NCI-H2171 (cell line): ENCODE results near the gene SLC30A3.

Source experiments
- DNase-seq: peaks from one replicate; lab custom pipeline; 2025; lab: John Stamatoyannopoulos, UW

SLC30A3 gene

GRCh38 chr2:27225526-27225925, 37.3 kb downstream of the SLC30A3 start:
- DNase-seq = no peak

- no peak for DNase-seq
Measured at GRCh38 chr2:27223416-27223815, 39.4 kb downstream of the SLC30A3 start.

GRCh38 chr2:27222407-27222806, 40.4 kb downstream of the SLC30A3 start:
- DNase-seq = no peak

GRCh38 chr2:27221166-27221565, 41.7 kb downstream of the SLC30A3 start:
- no peak for DNase-seq

- no peak for DNase-seq
Measured at GRCh38 chr2:27220091-27220490, 42.8 kb downstream of the SLC30A3 start.

- DNase-seq = no peak
Measured at GRCh38 chr2:27219091-27219490, 43.8 kb downstream of the SLC30A3 start.

- no peak for DNase-seq
Measured at GRCh38 chr2:27218614-27219013, 44.2 kb downstream of the SLC30A3 start.

GRCh38 chr2:27217173-27218121, 45.4 kb downstream of the SLC30A3 start, which contains the start of gene CAD:
Gene CAD, plus strand, starts transcription at chr2:27217369. Its CDS starts 183 bp downstream, at chr2:27217552.
- DNase-seq = peak; percentile 97

GRCh38 chr2:27216416-27217137, 46.3 kb downstream of the SLC30A3 start:
- no peak for DNase-seq

GRCh38 chr2:27214941-27215340, 47.9 kb downstream of the SLC30A3 start:
- no peak for DNase-seq

- DNase-seq = peak; percentile 26
Measured at GRCh38 chr2:27212626-27213471, 50.0 kb downstream of the SLC30A3 start.

GRCh38 chr2:27211943-27212625, 50.8 kb downstream of the SLC30A3 start, which contains the start of the genes ATRAID and SLC5A6:
Gene ATRAID, plus strand, starts transcription at chr2:27212041. Its CDS starts 328 bp downstream, at chr2:27212369.
Gene SLC5A6, minus strand, starts transcription at chr2:27212268. Its CDS starts 4,618 bp downstream, at chr2:27207650.
- peak; percentile 90 for DNase-seq

GRCh38 chr2:27211241-27211942, 51.5 kb downstream of the SLC30A3 start:
- peak; percentile 89 for DNase-seq

GRCh38 chr2:27209621-27210401, 53.0 kb downstream of the SLC30A3 start:
- no peak for DNase-seq

- DNase-seq = no peak
Measured at GRCh38 chr2:27208486-27209050, 54.3 kb downstream of the SLC30A3 start.

- DNase-seq = no peak
Measured at GRCh38 chr2:27206346-27206745, 56.5 kb downstream of the SLC30A3 start.

GRCh38 chr2:27205206-27205605, 57.6 kb downstream of the SLC30A3 start:
- no peak for DNase-seq

- no peak for DNase-seq
Measured at GRCh38 chr2:27204566-27204965, 58.3 kb downstream of the SLC30A3 start.

GRCh38 chr2:27203741-27204140, 59.1 kb downstream of the SLC30A3 start:
- DNase-seq = no peak
